K562 (cell line): ENCODE measurements around the gene RBBP8. TPM values are rescaled to one million over a fixed set of nuclear protein-coding genes. Genes with fewer than 3 reads are reported as not detected.

Source experiments
- ATAC-seq: fragments of 200-7000 bp; cut with Tn5 transposase; 3 replicates; pipeline ENCODE4 v1.9.1; 2020; ENCODE audit warnings: moderate library complexity
- BruUV-seq: library from RNA; stranded (reverse); fragments of 400-500 nt; replicated peaks from 2 replicates; lab custom pipeline; 2021; lab: Mats Ljungman, UMichigan
- CTCF ChIA-PET: fragments of 300-600 bp; formaldehyde crosslinking; extraction: SDS; loops from one replicate; lab custom pipeline; 2021; ENCODE audit warnings: low intra/inter-chr PET ratio; lab: Yijun Ruan, JAX
- POLR2A ChIA-PET: fragments of 300-600, 350-650 bp; sonication (Branson Sonifier 250); formaldehyde crosslinking; extraction: SDS; loops from one replicate; lab custom pipeline; 2021; ENCODE audit warnings: antibody characterized with exemption, inconsistent platforms; lab: Yijun Ruan, JAX
- DNase-seq, 4 experiments: peaks; one replicate each; pipeline versions ENCODE4 v3.0.0 to v3.0.0-alpha.2; 2011 to 2018; ENCODE audit warnings: low spot score in 3 of 4, mixed read lengths in 3 of 4; ENCODE audit errors: extremely low read depth in 1 of 4
- FAIRE-seq: peaks from 2 replicates; lab custom pipeline; 2011; peaks lifted over from hg19 to GRCh38; lab: Jason Lieb, UNC
- H2AFZ ChIP-seq: 2 replicates; pipeline ENCODE4 v1.6.0; 2011; ENCODE audit warnings: low read depth, low read length, control low read depth, inconsistent platforms
- H3K27ac ChIP-seq: fragments of 200-600 bp; 3 replicates; pipeline ENCODE4 v1.8.0; 2011; ENCODE audit warnings: low read depth, mild to moderate bottlenecking, control low read depth, inconsistent platforms, low read length, moderate library complexity, mixed read lengths; ENCODE audit errors: extremely low read depth
- H3K27me3 ChIP-seq, 2 experiments: fragments of 300-600 bp in 1 of 2; 2 replicates in 1 of 2; 3 replicates in 1 of 2; pipeline versions ENCODE4 v1.6.0 to v1.8.0; 2011; ENCODE audit warnings: inconsistent platforms in 2 of 2, low read length in 2 of 2, mild to moderate bottlenecking in 1 of 2, mixed read lengths in 1 of 2, moderate library complexity in 1 of 2; ENCODE audit not compliant: control insufficient read depth in 2 of 2, insufficient read depth in 2 of 2
- H3K36me3 ChIP-seq: fragments of 300-600 bp; 3 replicates; pipeline ENCODE4 v1.8.0; 2011; ENCODE audit warnings: mild to moderate bottlenecking, low read length, inconsistent platforms; ENCODE audit not compliant: control insufficient read depth, insufficient read depth
- H3K4me1 ChIP-seq, 2 experiments: fragments of 200-600 bp in 1 of 2; replicated peaks in 1 of 2; 2 replicates in 1 of 2; 3 replicates in 1 of 2; pipeline versions ENCODE4 v1.5.1 to v1.8.0; 2011; ENCODE audit warnings: inconsistent platforms in 2 of 2, low read length in 2 of 2, mild to moderate bottlenecking in 1 of 2, mixed read lengths in 1 of 2, moderate library complexity in 1 of 2; ENCODE audit not compliant: control insufficient read depth in 2 of 2, insufficient read depth in 2 of 2
- H3K4me2 ChIP-seq: 2 replicates; pipeline ENCODE4 v1.6.1; 2011; ENCODE audit warnings: low read length, control low read depth, inconsistent platforms, mixed read lengths; ENCODE audit not compliant: insufficient read depth
- H3K4me3 ChIP-seq: fragments of 200-600 bp; sonication (generic), shearing (Covaris generic); 2 replicates; pipeline ENCODE4 v1.5.1; 2016; ENCODE audit warnings: control low read depth, inconsistent platforms
- H3K79me2 ChIP-seq: fragments of 200-600 bp; 3 replicates; pipeline ENCODE4 v1.8.0; 2011; ENCODE audit warnings: low read length, inconsistent platforms; ENCODE audit not compliant: control insufficient read depth, insufficient read depth
- H3K9ac ChIP-seq, 2 experiments: 2 replicates each; pipeline versions ENCODE4 v1.6.0 to v1.6.1; 2011; ENCODE audit warnings: low read depth in 2 of 2, low read length in 2 of 2, control low read depth in 1 of 2, inconsistent platforms in 1 of 2, mild to moderate bottlenecking in 1 of 2, mixed read lengths in 1 of 2; ENCODE audit not compliant: insufficient read depth in 1 of 2
- H3K9me1 ChIP-seq: one replicate; pipeline ENCODE4 v1.6.0; 2011; ENCODE audit warnings: inconsistent platforms, mild to moderate bottlenecking, low read length, moderate library complexity; ENCODE audit not compliant: control insufficient read depth, insufficient read depth
- H3K9me3 ChIP-seq: replicated peaks from 2 replicates; pipeline ENCODE4 v1.5.1; 2011; ENCODE audit warnings: low read depth, low read length, inconsistent platforms; ENCODE audit not compliant: control insufficient read depth, insufficient read depth
- H4K20me1 ChIP-seq: replicated peaks from 2 replicates; pipeline ENCODE4 v1.6.1; 2011; ENCODE audit warnings: low read length, inconsistent platforms, mixed read lengths; ENCODE audit not compliant: control insufficient read depth, insufficient read depth
- CEBPB ChIP-seq: fragments of 450-650 bp; IDR thresholded peaks from 2 replicates; pipeline ENCODE4 v1.6.1; 2016; ENCODE audit warnings: missing genetic modification characterization, missing compliant biosample characterization
- CEBPG ChIP-seq, 3 experiments: fragments of 200-800 bp in 1 of 3; sonication (Bioruptor generic) in 1 of 3; sonication (generic) in 1 of 3; formaldehyde crosslinking in 1 of 3; IDR thresholded peaks in 2 of 3; conservative IDR thresholded peaks in 1 of 3; 2 replicates each; pipeline versions ENCODE4 v1.6.1 to v1.8.0; 2016 to 2022; ENCODE audit warnings: missing compliant biosample characterization in 2 of 3, missing genetic modification characterization in 2 of 3, mild to moderate bottlenecking in 1 of 3, missing genetic modification reagents in 1 of 3
- CGGBP1 ChIP-seq: fragments of 250-450 bp; sonication (Bioruptor Pico); IDR thresholded peaks from 2 replicates; pipeline ENCODE4 v1.9.0; 2021; ENCODE audit warnings: mild to moderate bottlenecking
- HMBOX1 ChIP-seq: sonication (generic); IDR thresholded peaks from 2 replicates; pipeline ENCODE4 v1.6.1; 2016
- MAFF ChIP-seq: IDR thresholded peaks from 2 replicates; pipeline ENCODE4 v1.6.1; 2012; ENCODE audit warnings: low read length, improper control_type of control experiment
- NCOA1 ChIP-seq: fragments of 450-650 bp; IDR thresholded peaks from 2 replicates; pipeline ENCODE4 v1.6.1; 2016; ENCODE audit warnings: low read depth
- PYGO2 ChIP-seq: fragments of 450-650 bp; IDR thresholded peaks from 2 replicates; pipeline ENCODE4 v1.6.1; 2016; ENCODE audit warnings: mild to moderate bottlenecking, missing genetic modification characterization, moderate library complexity, missing compliant biosample characterization
- TAF7 ChIP-seq: fragments of 450-650 bp; IDR thresholded peaks from 2 replicates; pipeline ENCODE4 v1.6.1; 2016; ENCODE audit warnings: missing genetic modification characterization, missing compliant biosample characterization
- TAF9B ChIP-seq: fragments of 450-650 bp; IDR thresholded peaks from 2 replicates; pipeline ENCODE4 v1.6.1; 2018; ENCODE audit warnings: mild to moderate bottlenecking; ENCODE audit not compliant: partially characterized antibody
- ZBTB7A ChIP-seq: IDR thresholded peaks from 2 replicates; pipeline ENCODE4 v1.6.1; 2011; ENCODE audit warnings: low read depth, mild to moderate bottlenecking, low read length, moderate library complexity, borderline replicate concordance; ENCODE audit not compliant: control insufficient read depth
- ZFX ChIP-seq: sonication (generic); formaldehyde crosslinking; IDR thresholded peaks from 2 replicates; pipeline ENCODE4 v1.8.0; 2022; ENCODE audit warnings: mild to moderate bottlenecking, missing genetic modification reagents, moderate library complexity
- ZNF311 ChIP-seq: fragments of 250-450 bp; sonication (Bioruptor Pico); IDR thresholded peaks from 2 replicates; pipeline ENCODE4 v1.4.0; 2020; ENCODE audit warnings: mild to moderate bottlenecking, moderate library complexity
- ZNF639 ChIP-seq, 2 experiments: fragments of 200-800 bp in 1 of 2; sonication (Bioruptor generic) in 1 of 2; sonication (generic) in 1 of 2; formaldehyde crosslinking in 1 of 2; IDR thresholded peaks in 1 of 2; conservative IDR thresholded peaks in 1 of 2; 2 replicates each; pipeline versions ENCODE4 v1.5.0 to v1.6.1; 2016 to 2020; ENCODE audit warnings: missing compliant biosample characterization in 1 of 2, missing genetic modification characterization in 1 of 2, missing genetic modification reagents in 1 of 2
- ZNF766 ChIP-seq: fragments of 200-800 bp; sonication (Bioruptor generic); conservative IDR thresholded peaks from 2 replicates; pipeline ENCODE4 v1.6.1; 2016; ENCODE audit warnings: missing genetic modification characterization, missing compliant biosample characterization
- WGBS: fragments of 100-300 bp; shearing (Covaris generic); methylation state at CpG from one replicate; pipeline ENCODE4 v1.1.6; 2016; ENCODE audit warnings: low coverage, mixed read lengths; ENCODE audit not compliant: insufficient coverage; ENCODE audit errors: missing lambda C conversion rate; 5-methylcytosine and 5-hydroxymethylcytosine counted together
- in situ Hi-C: fragments of 300-500 bp; cut with MboI; formaldehyde crosslinking; loops from 4 replicates; pipeline ENCODE4 v1.15.0; 2018; ENCODE audit warnings: inconsistent platforms, mixed read lengths
- intact Hi-C: fragments of 100-400 bp; cut with micrococcal nuclease; formaldehyde crosslinking; loops from 2 replicates; pipeline ENCODE4 v1.14.2; 2022
- polyA plus RNA-seq, 8 experiments: library from polyadenylated mRNA; depleted of rRNA in 4 of 8; stranded (reverse) in 5 of 8; unstranded in 3 of 8; fragments of >200 nt; fragmentation: Nextera tagmentation in 2 of 8; fragmentation: Illumina TruSeq in 1 of 8; extraction: Ambion mirVana in 2 of 8; extraction: Trizol in 1 of 8; gene quantifications; 2 replicates each; pipeline versions ENCODE4 v1.2.1 to v1.2.3, GENCODE V29; 2011 to 2014; ENCODE audit warnings: inconsistent platforms in 1 of 8, missing spikeins in 1 of 8
- total RNA-seq, 7 experiments: library from RNA; depleted of rRNA in 6 of 7; stranded (reverse); fragments of >200 nt in 6 of 7; fragmentation: Illumina TruSeq in 2 of 7; extraction: Trizol in 2 of 7; gene quantifications; 2 replicates each; pipeline versions ENCODE4 v1.2.1 to v1.2.3, GENCODE V29; 2011 to 2021; ENCODE audit warnings: low replicate concordance in 1 of 7

RBBP8 gene
- total and polyA plus RNA-seq, 9 of the 15 experiments (the other 6 are each of a cell fraction or from before 2014, with no cell fraction given) = 28.4 to 63.1 (median 48.9) TPM

GRCh38 chr18:22936515-22936914, 3.4 kb downstream of the RBBP8 start:
- in situ Hi-C loops = no loop called here
- peaks cover 0 to 11% of the 10 kb centered on the region in 2 experiments; a peak in 2 of 5 replicates for H3K4me1 ChIP-seq
- intact Hi-C loops = loop anchor here (10.0 kb wide), 1 partner anchor 138 kb away; no protein-coding TSS in a partner anchor
- TF ChIP-seq CEBPB (tag) (peak; percentile 36; the same call in 1 of the 2 replicates), CGGBP1 (no peak), ZBTB7A (no peak), CEBPG (CRISPR knock-in tag; IDR thresholded peaks at IDR 0.05) (no peak), CEBPG (tag; conservative IDR thresholded peaks at IDR 0.05 in 1 of 2, IDR thresholded peaks at IDR 0.05 in 1 of 2) (0 out of 4 replicates have a peak, but pooled peaks of 1 of the 2 experiments have one; percentile 10)
- H3K79me2 ChIP-seq = peaks cover 47% of the 10 kb centered on the region
- no peaks in the 10 kb centered on the region for H3K9me1 ChIP-seq
- FAIRE-seq (no peak), ATAC-seq (no peak), DNase-seq (no peak)
- WGBS = 74% methylated on average over 2 of the region's 2 CpGs
- no peak overlapping the region for H3K9ac ChIP-seq
- no peaks in the 10 kb centered on the region for H4K20me1 ChIP-seq
- H3K36me3 ChIP-seq = peaks cover 46% of the 10 kb centered on the region
- no peak overlapping the region for H3K4me3 ChIP-seq
- H3K9me3 ChIP-seq = no peaks in the 10 kb centered on the region
- CTCF ChIA-PET = no interaction called here
- POLR2A ChIA-PET = no interaction called here
- H2AFZ ChIP-seq = no peak overlapping the region
- H3K27me3 ChIP-seq = no peaks in the 10 kb centered on the region
- no peak overlapping the region for H3K27ac ChIP-seq
- BruUV-seq = no TSS peak
- H3K4me2 ChIP-seq = no peak overlapping the region

GRCh38 chr18:22939649-22940048, 6.5 kb downstream of the RBBP8 start:
- no peak overlapping the region for H3K4me3 ChIP-seq
- peaks cover 68% of the 10 kb centered on the region for H3K36me3 ChIP-seq
- no peak overlapping the region for H3K27ac ChIP-seq
- H3K4me1 ChIP-seq = no peaks in the 10 kb centered on the region
- peaks cover 35% of the 10 kb centered on the region for H3K79me2 ChIP-seq
- BruUV-seq = no TSS peak
- no peak overlapping the region for H3K9ac ChIP-seq
- no peaks in the 10 kb centered on the region for H3K9me1 ChIP-seq
- DNase-seq (no peak), FAIRE-seq (no peak), ATAC-seq (no peak)
- in situ Hi-C loops (no loop called here), intact Hi-C loops (loop anchor here (10.0 kb wide), 1 partner anchor 135 kb away; no protein-coding TSS in a partner anchor)
- ChIA-PET CTCF (no interaction called here), POLR2A (no interaction called here)
- no peaks in the 10 kb centered on the region for H3K27me3 ChIP-seq
- no peaks in the 10 kb centered on the region for H3K9me3 ChIP-seq
- H3K4me2 ChIP-seq = no peak overlapping the region
- H2AFZ ChIP-seq = no peak overlapping the region
- H4K20me1 ChIP-seq = no peaks in the 10 kb centered on the region
- TF ChIP-seq ZNF766 (no peak), ZNF639 (CRISPR knock-in tag; conservative IDR thresholded peaks at IDR 0.05 in 1 of 2, IDR thresholded peaks at IDR 0.05 in 1 of 2) (no peak), TAF9B (no peak), MAFF (no peak), TAF7 (tag) (no peak), ZFX (CRISPR knock-in tag) (no peak), ZNF311 (CRISPR knock-in tag) (no peak), HMBOX1 (no peak), PYGO2 (tag) (no peak), NCOA1 (no peak)
